BLaER1 (cell line): Measurements from ENCODE around the gene TMEM38B.
A peak's percentile ranks its signal among the peaks of the same experiment; 100 is the strongest.

Source experiments
- H3K27ac ChIP-seq: shearing (Covaris generic); formaldehyde crosslinking; 2 replicates; pipeline ENCODE4 v1.8.1; 2022
- H3K27me3 ChIP-seq: shearing (Covaris generic); formaldehyde crosslinking; 2 replicates; pipeline ENCODE4 v1.8.1; 2022
- H3K36me3 ChIP-seq: shearing (Covaris generic); formaldehyde crosslinking; 2 replicates; pipeline ENCODE4 v1.8.1; 2022
- H3K4me1 ChIP-seq: shearing (Covaris generic); formaldehyde crosslinking; 2 replicates; pipeline ENCODE4 v1.8.1; 2022
- H3K4me2 ChIP-seq: shearing (Covaris generic); formaldehyde crosslinking; 2 replicates; pipeline ENCODE4 v1.8.1; 2022
- H3K4me3 ChIP-seq: shearing (Covaris generic); formaldehyde crosslinking; 2 replicates; pipeline ENCODE4 v1.8.1; 2022
- H3K9ac ChIP-seq: shearing (Covaris generic); formaldehyde crosslinking; 2 replicates; pipeline ENCODE4 v1.8.1; 2022
- H3K9me3 ChIP-seq: shearing (Covaris generic); formaldehyde crosslinking; 2 replicates; pipeline ENCODE4 v1.8.1; 2022
- H4K20me1 ChIP-seq: shearing (Covaris generic); formaldehyde crosslinking; 2 replicates; pipeline ENCODE4 v1.8.1; 2022
- Cebpa-rat ChIP-seq: shearing (Covaris generic); IDR thresholded peaks from 2 replicates; pipeline ENCODE4 v1.8.1; 2022

TMEM38B gene

DNA sequence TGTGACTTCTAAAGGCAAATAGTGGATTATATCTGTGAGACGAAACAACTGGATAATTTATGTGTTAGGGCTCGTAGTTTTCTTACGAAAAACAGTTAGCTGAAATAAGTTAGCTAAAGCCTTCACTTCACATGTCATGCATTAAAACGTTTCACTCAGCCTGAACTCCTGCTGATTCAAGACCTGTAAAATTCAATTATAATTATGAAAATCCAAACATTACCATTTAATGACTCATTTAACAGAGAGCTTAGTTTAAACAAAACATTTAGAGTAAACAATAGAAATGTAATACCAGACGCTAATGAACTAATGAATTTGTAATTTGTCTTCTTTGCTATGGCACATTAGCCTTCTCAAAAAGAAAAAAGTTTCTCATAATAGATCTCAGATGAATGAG lies 30.4 kb upstream of the TMEM38B start:
- H3K4me3 ChIP-seq: no peak overlapping the region
- no peaks in the 10 kb centered on the region for H3K9me3 ChIP-seq
- H3K36me3 ChIP-seq: no peaks in the 10 kb centered on the region
- no peak for TF ChIP-seq Cebpa-rat
- H3K27me3 ChIP-seq: no peaks in the 10 kb centered on the region
- no peak overlapping the region for H3K9ac ChIP-seq
- no peak overlapping the region for H3K27ac ChIP-seq
- H4K20me1 ChIP-seq: no peaks in the 10 kb centered on the region
- no peaks in the 10 kb centered on the region for H3K4me1 ChIP-seq
- H3K4me2 ChIP-seq: no peak overlapping the region

DNA sequence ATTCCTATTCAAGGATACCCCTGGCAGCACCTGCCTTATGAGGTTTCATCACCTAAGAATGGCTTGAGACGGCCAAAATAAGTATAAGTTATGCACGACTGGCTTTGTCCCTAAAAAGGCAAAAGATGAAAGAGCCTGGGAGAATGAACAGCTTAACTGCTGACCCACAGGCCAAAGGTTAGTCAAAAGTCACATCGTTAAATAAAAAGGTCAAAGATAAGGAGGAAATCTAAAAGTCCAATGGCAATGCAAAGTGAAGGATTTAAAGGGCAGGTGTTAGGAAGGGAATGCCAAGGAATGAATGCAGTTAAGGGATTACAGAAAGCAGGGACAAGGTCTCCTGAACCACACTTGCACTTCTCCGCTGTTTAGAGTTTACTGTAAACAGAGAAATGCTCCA lies 26.5 kb upstream of the TMEM38B start:
- Histone ChIP-seq H3K9ac (no peak overlapping the region), H3K27ac (no peak overlapping the region), H3K4me3 (no peak overlapping the region), H3K9me3 (no peaks in the 10 kb centered on the region), H3K4me2 (no peak overlapping the region), H3K27me3 (no peaks in the 10 kb centered on the region), H3K36me3 (no peaks in the 10 kb centered on the region), H4K20me1 (no peaks in the 10 kb centered on the region), H3K4me1 (0 out of 2 replicates have a peak, but pooled peaks cover 2% of the 10 kb centered on the region)
- TF ChIP-seq Cebpa-rat: no peak

DNA sequence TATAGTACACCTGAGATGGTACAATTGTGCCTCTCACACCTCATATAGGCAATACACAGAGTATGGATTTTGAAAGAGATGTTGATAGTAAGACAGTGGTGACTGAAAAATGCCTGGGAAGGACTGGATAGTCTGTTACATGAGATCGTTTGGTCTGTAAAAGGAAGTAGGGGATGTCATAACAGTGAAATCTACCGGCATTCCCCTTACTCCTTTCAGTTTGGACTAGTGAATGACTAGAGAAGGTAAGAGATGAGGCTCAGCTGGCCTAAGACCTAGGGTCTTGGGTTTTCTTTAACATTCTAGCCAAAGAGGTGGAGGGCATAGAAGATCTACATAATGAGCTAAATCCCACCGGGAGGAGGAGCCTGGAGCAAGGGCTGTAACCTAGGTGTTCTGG lies 24.0 kb upstream of the TMEM38B start:
- no peak overlapping the region for H3K4me2 ChIP-seq
- no peak for TF ChIP-seq Cebpa-rat
- no peaks in the 10 kb centered on the region for H3K9me3 ChIP-seq

DNA sequence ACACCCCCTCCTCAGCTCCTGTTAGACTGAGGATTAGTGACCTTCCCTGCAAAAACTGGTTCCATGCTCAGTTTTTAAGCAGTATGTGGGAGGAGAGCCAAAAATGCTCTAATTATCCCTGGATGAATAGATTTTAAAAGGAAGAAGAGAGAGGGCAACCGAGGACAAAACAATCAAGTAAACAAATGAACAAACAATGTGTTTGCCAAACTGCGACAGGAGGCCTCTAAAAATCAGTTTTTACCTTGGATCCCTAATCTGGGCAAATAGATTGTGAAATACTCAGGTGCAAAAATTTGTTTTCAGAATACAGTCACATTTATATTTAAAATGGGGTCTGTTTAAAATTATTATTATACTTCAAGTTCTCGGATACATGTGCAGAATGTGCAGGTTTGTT lies 23.6 kb upstream of the TMEM38B start:
- Histone ChIP-seq H3K27ac (no peak overlapping the region), H3K4me1 (peaks cover 11% of the 10 kb centered on the region; the same call in 1 of the 2 replicates), H3K36me3 (no peaks in the 10 kb centered on the region), H3K4me3 (no peak overlapping the region), H3K4me2 (no peak overlapping the region), H3K9ac (no peak overlapping the region), H3K9me3 (no peaks in the 10 kb centered on the region), H3K27me3 (no peaks in the 10 kb centered on the region), H4K20me1 (no peaks in the 10 kb centered on the region)
- TF ChIP-seq Cebpa-rat: no peak

More for the DNA sequence above, 24.0 kb upstream of the TMEM38B start:
- Histone ChIP-seq H3K4me3 (no peak overlapping the region), H3K9ac (no peak overlapping the region), H3K27me3 (no peaks in the 10 kb centered on the region), H3K36me3 (no peaks in the 10 kb centered on the region), H3K27ac (no peak overlapping the region), H4K20me1 (no peaks in the 10 kb centered on the region), H3K4me1 (peaks cover 11% of the 10 kb centered on the region; the same call in 1 of the 2 replicates)

DNA sequence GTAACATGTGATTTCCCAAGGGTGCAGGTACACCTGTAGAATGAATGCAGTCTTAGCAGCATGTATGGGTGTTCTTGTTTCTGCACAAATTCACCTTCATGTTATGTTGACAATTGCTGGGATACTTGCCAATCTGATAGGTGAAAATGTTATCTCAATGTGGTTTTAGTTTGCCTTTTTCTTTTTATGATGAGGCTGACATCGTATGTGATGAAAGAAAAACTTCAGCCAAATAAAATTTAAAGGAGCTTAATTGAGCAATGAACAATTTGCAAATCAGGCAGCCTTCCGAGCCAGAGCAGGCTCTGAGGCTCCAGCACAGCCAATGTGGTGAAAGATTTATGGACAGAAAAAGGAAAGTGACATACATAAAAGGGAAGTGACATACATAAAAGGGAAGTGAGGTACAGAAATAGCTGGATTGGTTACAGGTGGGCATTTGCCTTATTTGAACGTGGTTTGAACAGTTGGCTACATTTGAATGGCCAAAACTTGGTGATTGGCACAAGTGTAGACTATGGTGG lies 21.6 kb upstream of the TMEM38B start:
- TF ChIP-seq Cebpa-rat: no peak
- Histone ChIP-seq H3K4me3 (no peak overlapping the region), H3K9ac (no peak overlapping the region), H3K4me2 (no peak overlapping the region), H3K9me3 (no peaks in the 10 kb centered on the region), H3K27ac (no peak overlapping the region), H3K4me1 (peaks cover 11% of the 10 kb centered on the region; the same call in 1 of the 2 replicates), H3K36me3 (no peaks in the 10 kb centered on the region), H4K20me1 (no peaks in the 10 kb centered on the region), H3K27me3 (no peaks in the 10 kb centered on the region)

DNA sequence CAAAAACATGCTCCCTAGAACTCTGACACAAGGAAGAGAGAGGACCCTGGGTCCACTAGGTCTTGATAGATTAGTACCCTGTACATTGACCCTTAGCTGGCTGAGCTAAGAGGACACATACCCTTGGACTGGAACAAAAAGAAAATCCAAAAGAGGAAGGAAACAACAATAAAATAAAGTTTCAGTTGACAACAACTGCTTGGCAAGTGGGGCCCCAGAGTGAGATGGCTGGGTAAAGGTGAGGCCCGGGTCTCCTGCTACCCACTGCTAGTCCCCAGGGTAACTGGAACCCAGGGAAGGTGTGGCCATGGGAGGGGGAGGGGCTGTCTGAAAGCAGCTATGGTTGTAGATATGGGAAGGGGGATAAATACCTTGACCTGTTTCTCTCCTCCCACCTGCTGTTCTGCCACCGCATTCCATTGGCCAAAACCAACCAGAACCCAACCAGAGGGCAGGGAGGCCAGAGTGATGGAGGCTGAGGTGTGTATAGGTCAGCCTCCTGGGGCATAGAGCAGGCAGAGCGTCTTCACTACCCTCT lies 20.4 kb upstream of the TMEM38B start:
- Histone ChIP-seq H3K9me3 (no peaks in the 10 kb centered on the region), H3K27me3 (no peaks in the 10 kb centered on the region), H3K36me3 (no peaks in the 10 kb centered on the region), H3K27ac (no peak overlapping the region), H3K4me1 (peaks cover 11% of the 10 kb centered on the region; the same call in 1 of the 2 replicates), H3K9ac (no peak overlapping the region), H3K4me2 (peak overlapping the region; percentile 30; the same call in 1 of the 2 replicates), H3K4me3 (no peak overlapping the region), H4K20me1 (no peaks in the 10 kb centered on the region)
- TF ChIP-seq Cebpa-rat: no peak

DNA sequence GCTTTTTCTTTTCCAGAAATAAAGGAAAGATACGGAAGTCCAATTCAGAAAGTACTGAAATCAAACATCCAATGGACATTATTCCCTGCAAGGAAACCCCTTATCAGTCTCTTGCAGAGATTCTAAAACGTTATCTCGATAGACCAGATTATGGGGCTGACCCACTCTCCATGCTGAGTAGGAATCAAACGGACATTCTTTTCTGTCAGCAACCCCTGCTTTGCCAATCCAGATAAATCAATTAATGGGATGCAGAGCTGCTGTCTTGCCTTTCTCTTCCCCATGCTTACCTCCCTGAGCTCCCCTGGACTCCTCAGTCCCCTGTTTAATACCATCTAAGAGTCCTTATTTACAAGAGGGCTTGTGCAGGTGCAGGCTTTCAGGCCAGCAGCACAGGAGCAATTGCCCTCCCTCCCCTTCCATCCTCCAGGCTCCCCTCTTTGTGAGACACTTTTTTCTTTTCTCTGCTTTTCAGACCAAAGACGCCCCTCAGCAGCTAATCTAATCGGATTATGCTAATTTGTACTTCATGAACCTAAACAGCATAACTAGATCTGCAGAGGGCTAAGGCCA lies 17.9 kb upstream of the TMEM38B start:
- Histone ChIP-seq H3K36me3 (no peaks in the 10 kb centered on the region), H3K4me2 (no peak overlapping the region), H3K9ac (no peak overlapping the region), H3K4me3 (no peak overlapping the region), H3K27ac (no peak overlapping the region), H3K27me3 (no peaks in the 10 kb centered on the region), H3K9me3 (no peaks in the 10 kb centered on the region), H4K20me1 (no peaks in the 10 kb centered on the region), H3K4me1 (peaks cover 11% of the 10 kb centered on the region; the same call in 1 of the 2 replicates)
- no peak for TF ChIP-seq Cebpa-rat

DNA sequence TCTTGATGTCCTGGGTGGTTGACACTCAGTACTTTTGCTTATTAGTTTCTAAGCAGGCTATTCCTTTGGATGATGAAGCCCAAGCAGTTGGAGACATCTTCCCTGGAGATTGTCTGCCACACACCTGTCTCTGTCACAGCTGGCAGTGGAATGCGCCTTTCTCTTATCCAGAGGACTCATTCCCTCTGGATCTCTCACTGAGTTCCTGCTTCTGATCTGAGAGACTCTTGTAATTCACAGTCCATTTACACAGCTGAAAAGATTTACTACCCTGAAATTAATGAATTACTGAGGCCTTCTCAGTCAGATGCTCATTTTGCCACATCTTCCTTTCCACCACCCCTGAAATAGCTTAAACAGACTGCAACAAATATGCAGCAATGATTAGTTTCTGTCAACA lies 16.2 kb upstream of the TMEM38B start:
- no peak overlapping the region for H3K9ac ChIP-seq
- H3K4me3 ChIP-seq: no peak overlapping the region
- peaks cover 6% of the 10 kb centered on the region; the same call in 1 of the 2 replicates for H3K4me1 ChIP-seq

DNA sequence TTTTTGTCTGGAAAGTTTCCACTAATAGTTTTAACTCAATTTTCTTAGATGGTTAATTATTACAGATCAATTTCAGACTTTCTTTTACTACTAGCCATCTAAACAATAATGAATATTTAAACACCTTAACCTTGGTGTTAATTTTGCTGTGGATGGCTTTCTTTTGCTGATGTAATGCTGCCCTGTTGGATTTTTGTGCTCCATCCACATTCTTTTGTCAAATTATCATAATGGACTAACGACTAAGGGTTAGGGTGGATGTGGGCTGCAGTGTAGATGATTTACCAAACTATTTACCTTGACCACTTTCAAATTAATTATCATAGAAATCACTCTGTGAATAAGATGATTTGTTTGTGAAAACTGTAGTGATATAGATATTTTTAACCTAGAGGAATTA lies 15.6 kb upstream of the TMEM38B start:
- no peak overlapping the region for H3K27ac ChIP-seq
- H3K9ac ChIP-seq: no peak overlapping the region
- peaks cover 4% of the 10 kb centered on the region; the same call in 1 of the 2 replicates for H3K4me1 ChIP-seq
- H3K4me2 ChIP-seq: no peak overlapping the region
- no peaks in the 10 kb centered on the region for H3K36me3 ChIP-seq
- no peak for TF ChIP-seq Cebpa-rat
- no peaks in the 10 kb centered on the region for H3K9me3 ChIP-seq
- H3K27me3 ChIP-seq: no peaks in the 10 kb centered on the region
- H4K20me1 ChIP-seq: no peaks in the 10 kb centered on the region
- H3K4me3 ChIP-seq: no peak overlapping the region

More for the DNA sequence above, 16.2 kb upstream of the TMEM38B start:
- no peaks in the 10 kb centered on the region for H3K36me3 ChIP-seq
- H4K20me1 ChIP-seq: no peaks in the 10 kb centered on the region
- H3K27ac ChIP-seq: no peak overlapping the region
- no peaks in the 10 kb centered on the region for H3K9me3 ChIP-seq
- no peak for TF ChIP-seq Cebpa-rat
- no peaks in the 10 kb centered on the region for H3K27me3 ChIP-seq
- no peak overlapping the region for H3K4me2 ChIP-seq

DNA sequence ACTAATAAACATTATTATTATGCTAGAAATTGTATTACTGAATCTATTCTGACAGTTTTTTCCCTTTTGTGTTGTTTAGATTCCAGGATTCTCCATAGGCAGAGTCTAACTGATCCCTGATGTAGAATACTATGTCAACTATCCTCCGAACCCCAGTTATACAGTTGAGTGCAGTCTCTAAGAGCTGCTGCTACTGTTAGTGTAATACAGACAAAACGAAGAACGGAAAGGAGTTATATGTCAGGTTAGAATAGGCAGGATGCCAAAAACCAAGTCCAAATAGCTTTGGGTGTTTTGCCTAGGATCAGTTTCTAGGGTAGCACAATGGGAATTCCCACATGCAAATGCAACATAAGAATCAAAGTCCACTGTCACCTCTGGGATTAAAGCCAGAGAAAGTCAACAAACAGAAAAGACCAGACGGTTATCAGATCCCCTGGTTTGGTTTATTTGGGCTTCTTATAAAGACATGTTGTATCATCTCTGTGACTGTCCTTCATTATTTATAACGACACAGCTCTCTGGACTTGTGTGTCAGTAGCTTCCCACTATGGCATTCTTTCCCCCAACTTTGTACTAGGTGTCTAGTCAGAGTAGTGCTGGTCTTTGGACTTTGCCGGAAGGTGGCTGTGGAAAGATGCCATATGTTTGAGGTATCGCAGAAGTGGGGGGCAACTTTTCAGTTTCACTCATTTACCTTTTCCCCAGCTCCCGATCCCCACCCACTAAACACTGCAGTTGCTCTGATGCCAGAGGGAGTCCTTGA lies 14.9 kb upstream of the TMEM38B start:
- TF ChIP-seq Cebpa-rat: no peak
- H3K4me1 ChIP-seq: no peaks in the 10 kb centered on the region
- H3K4me2 ChIP-seq: no peak overlapping the region
- no peaks in the 10 kb centered on the region for H4K20me1 ChIP-seq
- H3K9me3 ChIP-seq: no peaks in the 10 kb centered on the region
- no peak overlapping the region for H3K27ac ChIP-seq
- no peaks in the 10 kb centered on the region for H3K27me3 ChIP-seq
- H3K36me3 ChIP-seq: no peaks in the 10 kb centered on the region
- no peak overlapping the region for H3K9ac ChIP-seq
- no peak overlapping the region for H3K4me3 ChIP-seq
